IMR-90 (cell line): ENCODE data around the gene CD93. TPM values are rescaled to one million over a fixed set of nuclear protein-coding genes. Genes with fewer than 3 reads are reported as not detected.

Experiments
- ATAC-seq: fragments of 200-7000 bp; cut with Tn5 transposase; 2 replicates; pipeline ENCODE4 v1.9.1; 2020; ENCODE audit warnings: low read depth, mild to moderate bottlenecking, moderate library complexity
- BruUV-seq: library from RNA; stranded (reverse); fragments of 400-500 nt; replicated peaks from 2 replicates; lab custom pipeline; 2021; lab: Mats Ljungman, UMichigan
- CTCF ChIA-PET: fragments of 300-600 bp; formaldehyde crosslinking; extraction: SDS; loops from one replicate; lab custom pipeline; 2021; ENCODE audit warnings: antibody characterized with exemption; lab: Yijun Ruan, JAX
- POLR2A ChIA-PET: fragments of 300-600 bp; sonication (Branson Sonifier 250); formaldehyde crosslinking; loops from one replicate; lab custom pipeline; 2022; ENCODE audit warnings: antibody characterized with exemption; ENCODE audit not compliant: unreplicated experiment; lab: Charles Lee
- DNase-seq: peaks from one replicate; pipeline ENCODE4 v3.0.0; 2013
- H2AFZ ChIP-seq: replicated peaks from 2 replicates; pipeline ENCODE3; 2013; ENCODE audit warnings: low read length, mild to moderate bottlenecking; ENCODE audit not compliant: poor library complexity
- H2AK5ac ChIP-seq: 2 replicates; pipeline ENCODE4 v1.6.1; 2013; ENCODE audit warnings: low read depth, low read length, inconsistent platforms
- H2AK9ac ChIP-seq: replicated peaks from 2 replicates; pipeline ENCODE3; 2013; ENCODE audit warnings: mild to moderate bottlenecking, low read depth, low read length, moderate library complexity; ENCODE audit not compliant: poor library complexity
- H2BK120ac ChIP-seq: 2 replicates; pipeline ENCODE4 v1.6.1; 2013; ENCODE audit warnings: low read depth, low read length, inconsistent platforms
- H2BK15ac ChIP-seq: 3 replicates; pipeline ENCODE4 v1.6.1; 2013; ENCODE audit warnings: low read depth, low read length, inconsistent platforms
- H2BK20ac ChIP-seq: 2 replicates; pipeline ENCODE4 v1.6.1; 2013; ENCODE audit warnings: low read depth, mild to moderate bottlenecking, inconsistent platforms, low read length, moderate library complexity
- H2BK5ac ChIP-seq: 2 replicates; pipeline ENCODE4 v1.6.1; 2013; ENCODE audit warnings: mild to moderate bottlenecking, low read depth, low read length, inconsistent platforms; ENCODE audit not compliant: poor library complexity, severe bottlenecking
- H3K14ac ChIP-seq: replicated peaks from 2 replicates; pipeline ENCODE4 v1.6.1; 2013; ENCODE audit warnings: low read depth, low read length, inconsistent platforms
- H3K18ac ChIP-seq: 2 replicates; pipeline ENCODE4 v1.6.1; 2013; ENCODE audit warnings: low read depth, low read length, control low read depth
- H3K23ac ChIP-seq: 2 replicates; pipeline ENCODE4 v1.6.1; 2013; ENCODE audit warnings: low read depth, low read length, inconsistent platforms
- H3K27ac ChIP-seq: 2 replicates; pipeline ENCODE4 v1.5.1; 2013; ENCODE audit warnings: mild to moderate bottlenecking, control low read depth, low read length; ENCODE audit not compliant: insufficient read depth
- H3K27me3 ChIP-seq: 2 replicates; pipeline ENCODE4 v1.6.1; 2013; ENCODE audit warnings: low read length; ENCODE audit not compliant: control insufficient read depth, insufficient read depth
- H3K36me3 ChIP-seq: 2 replicates; pipeline ENCODE4 v1.6.1; 2013; ENCODE audit warnings: low read length, mixed read lengths; ENCODE audit not compliant: control insufficient read depth, insufficient read depth
- H3K4ac ChIP-seq: 2 replicates; pipeline ENCODE4 v1.6.1; 2013; ENCODE audit warnings: low read depth, low read length, inconsistent platforms
- H3K4me1 ChIP-seq: 2 replicates; pipeline ENCODE4 v1.6.1; 2013; ENCODE audit warnings: low read length, mixed read lengths; ENCODE audit not compliant: control insufficient read depth, insufficient read depth
- H3K4me2 ChIP-seq: 2 replicates; pipeline ENCODE4 v1.6.1; 2013; ENCODE audit warnings: low read depth, mild to moderate bottlenecking, control low read depth, low read length, moderate library complexity
- H3K4me3 ChIP-seq: 2 replicates; pipeline ENCODE4 v1.5.1; 2013; ENCODE audit warnings: low read depth, mild to moderate bottlenecking, control low read depth, low read length, moderate library complexity; ENCODE audit not compliant: insufficient read depth
- H3K56ac ChIP-seq: 2 replicates; pipeline ENCODE4 v1.6.1; 2013; ENCODE audit warnings: low read length, inconsistent platforms; ENCODE audit not compliant: insufficient read depth; ENCODE audit errors: extremely low read depth
- H3K79me1 ChIP-seq, 2 experiments: 2 replicates each; pipeline ENCODE4 v1.6.1; 2013; ENCODE audit warnings: low read length in 2 of 2, inconsistent platforms in 1 of 2, low read depth in 1 of 2
- H3K9ac ChIP-seq: 2 replicates; pipeline ENCODE4 v1.6.1; 2013; ENCODE audit warnings: low read depth, low read length, control low read depth
- H3K9me1 ChIP-seq: 2 replicates; pipeline ENCODE4 v1.6.1; 2013; ENCODE audit warnings: low read length, inconsistent platforms; ENCODE audit not compliant: insufficient read depth
- H3K9me3 ChIP-seq: 2 replicates; pipeline ENCODE4 v1.6.1; 2013; ENCODE audit warnings: low read length; ENCODE audit not compliant: control insufficient read depth, insufficient read depth
- H4K20me1 ChIP-seq: 2 replicates; pipeline ENCODE4 v1.6.1; 2013; ENCODE audit warnings: low read length, inconsistent platforms; ENCODE audit not compliant: insufficient read depth
- H4K5ac ChIP-seq: 2 replicates; pipeline ENCODE4 v1.6.1; 2013; ENCODE audit warnings: mild to moderate bottlenecking, low read depth, low read length, control low read depth
- H4K8ac ChIP-seq, 2 experiments: 2 replicates each; pipeline ENCODE4 v1.6.1; 2013; ENCODE audit warnings: low read depth in 2 of 2, low read length in 2 of 2, control low read depth in 1 of 2, inconsistent platforms in 1 of 2
- H4K91ac ChIP-seq: 2 replicates; pipeline ENCODE4 v1.6.1; 2013; ENCODE audit warnings: low read depth, low read length, inconsistent platforms; ENCODE audit not compliant: insufficient read depth
- MAZ ChIP-seq: IDR thresholded peaks from 2 replicates; pipeline ENCODE4 v1.6.1; 2012; ENCODE audit warnings: low read depth, mild to moderate bottlenecking, low read length, improper control_type of control experiment, moderate library complexity, borderline replicate concordance
- RFX5 ChIP-seq: IDR thresholded peaks from 2 replicates; pipeline ENCODE4 v1.8.0; 2012; ENCODE audit warnings: low read depth, mild to moderate bottlenecking, low read length, moderate library complexity
- WGBS, 2 experiments: methylation state at CpG; one replicate each; pipeline versions ENCODE4 v1.1.5 to v1.1.7; 2013; ENCODE audit warnings: missing lambda C conversion rate in 2 of 2; ENCODE audit not compliant: insufficient read length in 1 of 2; ENCODE audit errors: extremely low coverage in 2 of 2; 5-methylcytosine and 5-hydroxymethylcytosine counted together
- dilution Hi-C: fragments of 300-500 bp; cut with HindIII; formaldehyde crosslinking; loops from one replicate; pipeline ENCODE4 v1.14.3; 2018; ENCODE audit warnings: low sequenced_read_pairs; ENCODE audit not compliant: unreplicated experiment
- in situ Hi-C: fragments of 300-500 bp; cut with MboI; formaldehyde crosslinking; loops from 3 replicates; pipeline ENCODE4 v1.14.3; 2019; ENCODE audit warnings: low sequenced_read_pairs, inconsistent platforms, mixed read lengths
- intact Hi-C: fragments of 100-400 bp; cut with micrococcal nuclease; formaldehyde crosslinking; loops from 2 replicates; pipeline ENCODE4 v1.10.0; 2022
- polyA plus RNA-seq, 3 experiments: library from polyadenylated mRNA; depleted of rRNA; stranded (reverse); fragments of >200 nt; gene quantifications; 2 replicates each; pipeline ENCODE4 v1.2.3, GENCODE V29; 2012; ENCODE audit warnings: low replicate concordance in 1 of 3
- total RNA-seq: library from RNA; depleted of rRNA; stranded (reverse); fragments of >200 nt; gene quantifications from 2 replicates; pipeline ENCODE4 v1.2.3, GENCODE V29; 2012
- TF ChIP-seq, protein P1 (sequence below): fragments of 150-350 bp; IDR thresholded peaks from 2 replicates; pipeline ENCODE4 v1.6.1; 2017; ENCODE audit warnings: mild to moderate bottlenecking, antibody characterized with exemption, low read length, low read depth

CD93 gene
- total and polyA plus RNA-seq, 2 of the 4 experiments (the other 2 are of a cell fraction), result under 0.01 to 0.02 TPM

DNA sequence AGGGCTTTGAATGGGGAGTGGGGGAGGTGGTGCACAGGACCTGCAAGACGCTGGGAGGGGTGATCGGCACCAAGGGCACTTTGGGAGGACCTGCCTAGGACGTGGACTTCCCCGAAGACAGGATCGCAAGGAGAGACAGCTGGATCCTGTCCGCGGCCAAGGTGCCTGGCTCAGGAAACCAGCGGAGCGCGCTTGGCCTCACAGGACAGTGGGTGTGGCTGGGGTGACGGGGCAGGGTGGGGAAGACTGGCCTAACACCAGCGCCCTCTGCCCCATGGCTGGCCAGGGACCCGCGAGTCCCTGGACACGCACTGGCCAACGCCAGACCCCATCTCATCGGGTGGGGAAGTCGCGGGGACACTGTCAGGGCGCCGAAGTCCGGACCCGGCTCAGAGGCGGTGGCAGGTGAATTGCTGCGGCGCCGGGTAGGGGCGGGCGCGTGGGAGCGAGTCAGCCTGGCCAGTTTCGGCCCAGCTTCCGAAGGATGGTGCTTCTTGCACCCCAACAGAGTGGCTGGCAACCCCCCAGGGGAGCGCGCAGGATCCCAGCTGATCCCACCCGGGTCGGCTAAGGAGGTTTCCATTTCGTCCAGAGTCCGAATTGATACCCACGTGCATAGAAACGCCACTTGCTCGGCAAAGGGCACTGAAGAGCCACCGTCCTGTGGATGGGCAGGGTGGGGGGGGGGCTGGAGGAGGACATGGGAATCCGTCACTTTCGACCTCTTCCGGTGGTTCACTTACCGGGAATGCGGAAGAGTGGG, 35.9 kb downstream of the CD93 start:
- peaks cover 4% of the 10 kb centered on the region; the same call in 1 of the 2 replicates for H3K9me3 ChIP-seq
- no peak overlapping the region for H2BK20ac ChIP-seq
- no peak overlapping the region for H2BK5ac ChIP-seq
- BruUV-seq, result no TSS peak
- H3K18ac ChIP-seq, result no peak overlapping the region
- H3K56ac ChIP-seq, result no peak overlapping the region
- no peak overlapping the region for H3K23ac ChIP-seq
- 1% methylated on average over 12 of the region's 48 CpGs; no CpG with 5 or more reads in 1 of the 2 experiments for WGBS, 2 experiments
- H3K27me3 ChIP-seq, result peaks cover 74% of the 10 kb centered on the region
- H3K9ac ChIP-seq, result no peak overlapping the region
- H4K91ac ChIP-seq, result no peak overlapping the region
- dilution Hi-C loops, result no loop called here
- CTCF ChIA-PET, result interaction anchor here (0.6 to 2.6 kb wide), 5 partner anchors 11 to 299 kb away, joined by 3 to 7 read pairs (median 6); no protein-coding TSS in a partner anchor
- no peak overlapping the region for H4K8ac ChIP-seq
- H2AK5ac ChIP-seq, result no peak overlapping the region
- no peak overlapping the region for H2BK15ac ChIP-seq
- DNase-seq, result no peak
- H2AK9ac ChIP-seq, result peak overlapping the region; percentile 68
- peak overlapping the region; percentile 58 for H2AFZ ChIP-seq
- H2BK120ac ChIP-seq, result no peak overlapping the region
- H3K36me3 ChIP-seq, result no peaks in the 10 kb centered on the region
- no peak overlapping the region for H3K27ac ChIP-seq
- 0 out of 2 replicates have a peak, but pooled peaks have one; percentile 14 for ATAC-seq
- no peak overlapping the region for H3K14ac ChIP-seq
- in situ Hi-C loops, result loop anchor here (10.0 kb wide), 1 partner anchor 295 kb away; no protein-coding TSS in a partner anchor
- H3K4ac ChIP-seq, result no peak overlapping the region
- no peaks in the 10 kb centered on the region; the same call in 1 of the 2 replicates for H4K20me1 ChIP-seq
- H3K4me1 ChIP-seq, result peaks cover 4% of the 10 kb centered on the region; the same call in 1 of the 2 replicates
- intact Hi-C loops, result loop anchor here (1.0 kb wide), 1 partner anchor 290 kb away; no protein-coding TSS in a partner anchor
- H3K79me1 ChIP-seq, result no peaks in the 10 kb centered on the region
- no peaks in the 10 kb centered on the region for H3K9me1 ChIP-seq
- H4K5ac ChIP-seq, result no peak overlapping the region
- peak overlapping the region; percentile 82 for H3K4me2 ChIP-seq
- TF ChIP-seq, protein P1, sequence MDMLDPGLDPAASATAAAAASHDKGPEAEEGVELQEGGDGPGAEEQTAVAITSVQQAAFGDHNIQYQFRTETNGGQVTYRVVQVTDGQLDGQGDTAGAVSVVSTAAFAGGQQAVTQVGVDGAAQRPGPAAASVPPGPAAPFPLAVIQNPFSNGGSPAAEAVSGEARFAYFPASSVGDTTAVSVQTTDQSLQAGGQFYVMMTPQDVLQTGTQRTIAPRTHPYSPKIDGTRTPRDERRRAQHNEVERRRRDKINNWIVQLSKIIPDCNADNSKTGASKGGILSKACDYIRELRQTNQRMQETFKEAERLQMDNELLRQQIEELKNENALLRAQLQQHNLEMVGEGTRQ, result no peak
- no peak for TF ChIP-seq MAZ
- TF ChIP-seq RFX5, result no peak
- peak overlapping the region; percentile 31; the same call in 1 of the 2 replicates for H3K4me3 ChIP-seq
- POLR2A ChIA-PET, result no interaction called here
